CD14-positive monocyte (primary cell): ENCODE data around the gene NBAS. TPM values are rescaled to one million over a fixed set of nuclear protein-coding genes. Genes with fewer than 3 reads are reported as not detected.
A peak's percentile ranks its signal among the peaks of the same experiment; 100 is the strongest.

Experiments
- DNase-seq, 3 donors: peaks; one replicate each; pipeline ENCODE4 v3.0.0-alpha.2; 2011 to 2022
- H2AFZ ChIP-seq: 2 replicates; pipeline ENCODE4 v1.6.0; 2012; ENCODE audit warnings: mild to moderate bottlenecking, low read depth, low read length, inconsistent platforms; ENCODE audit not compliant: insufficient read depth, poor library complexity, severe bottlenecking
- H3K27ac ChIP-seq, 2 donors: 1 replicate in 1 of 2; 2 replicates in 1 of 2; pipeline ENCODE4 v1.5.1; 2012 to 2013; ENCODE audit warnings: low read length in 2 of 2, control low read depth in 1 of 2, inconsistent platforms in 1 of 2, low read depth in 1 of 2, mild to moderate bottlenecking in 1 of 2
- H3K27me3 ChIP-seq, 2 donors: one replicate each; pipeline versions ENCODE4 v1.6.0 to v1.6.1; 2011 to 2013; ENCODE audit warnings: low read length in 2 of 2; ENCODE audit not compliant: control insufficient read depth in 2 of 2, insufficient read depth in 2 of 2
- H3K36me3 ChIP-seq, 2 donors: replicated peaks in 1 of 2; 1 replicate in 1 of 2; 2 replicates in 1 of 2; pipeline versions ENCODE4 v1.5.1 to v1.6.1; 2012 to 2013; ENCODE audit warnings: low read length in 2 of 2, control low read depth in 1 of 2, inconsistent platforms in 1 of 2, mild to moderate bottlenecking in 1 of 2; ENCODE audit not compliant: insufficient read depth in 2 of 2, control insufficient read depth in 1 of 2
- H3K4me1 ChIP-seq, 2 donors: 1 replicate in 1 of 2; 2 replicates in 1 of 2; pipeline versions ENCODE4 v1.5.1 to v1.6.1; 2012 to 2013; ENCODE audit warnings: low read length in 2 of 2, control low read depth in 1 of 2, inconsistent platforms in 1 of 2, mild to moderate bottlenecking in 1 of 2, moderate library complexity in 1 of 2; ENCODE audit not compliant: insufficient read depth in 2 of 2, control insufficient read depth in 1 of 2
- H3K4me2 ChIP-seq: replicated peaks from 2 replicates; pipeline ENCODE3; 2012; ENCODE audit warnings: low read length, moderate library complexity, mild to moderate bottlenecking; ENCODE audit not compliant: poor library complexity, severe bottlenecking; ENCODE audit errors: extremely low read depth
- H3K4me3 ChIP-seq, 3 experiments: fragments of 200-600 bp in 1 of 3; sonication (generic) in 1 of 3; replicated peaks in 1 of 3; 1 replicate in 2 of 3; 2 replicates in 1 of 3; pipeline ENCODE4 v1.5.1; 2011 to 2013; ENCODE audit warnings: low read length in 3 of 3, mild to moderate bottlenecking in 3 of 3, control low read depth in 2 of 3, low read depth in 2 of 3, inconsistent platforms in 1 of 3, moderate library complexity in 1 of 3
- H3K79me2 ChIP-seq: 2 replicates; pipeline ENCODE4 v1.6.0; 2012; ENCODE audit warnings: mild to moderate bottlenecking, control low read depth, inconsistent platforms, low read length, moderate library complexity; ENCODE audit not compliant: insufficient read depth
- H3K9ac ChIP-seq: 2 replicates; pipeline ENCODE4 v1.6.0; 2017; ENCODE audit warnings: low read length, mild to moderate bottlenecking; ENCODE audit not compliant: insufficient read depth, poor library complexity, severe bottlenecking
- H3K9me3 ChIP-seq, 2 donors: replicated peaks in 1 of 2; 1 replicate in 1 of 2; 2 replicates in 1 of 2; pipeline versions ENCODE4 v1.5.1 to v1.6.1; 2012 to 2013; ENCODE audit warnings: low read length in 2 of 2, control low read depth in 1 of 2; ENCODE audit not compliant: control insufficient read depth in 1 of 2, insufficient read depth in 1 of 2
- H4K20me1 ChIP-seq: 2 replicates; pipeline ENCODE4 v1.6.0; 2012; ENCODE audit warnings: mild to moderate bottlenecking, low read length, control low read depth, moderate library complexity; ENCODE audit not compliant: insufficient read depth
- H3K27ac Mint-ChIP-seq, 7 donors: one replicate each; pipeline ENCODE4 v1.8.0; 2020; ENCODE audit warnings: mild to moderate bottlenecking in 7 of 7, mixed read lengths in 7 of 7, moderate library complexity in 6 of 7, inconsistent platforms in 2 of 7
- H3K27me3 Mint-ChIP-seq, 3 donors: one replicate each; pipeline ENCODE4 v1.8.0; 2021 to 2022; ENCODE audit warnings: low read depth in 3 of 3, mild to moderate bottlenecking in 3 of 3, mixed read lengths in 3 of 3, moderate library complexity in 3 of 3, inconsistent platforms in 1 of 3
- H3K36me3 Mint-ChIP-seq, 2 donors: one replicate each; pipeline ENCODE4 v1.8.0; 2020; ENCODE audit warnings: mixed read lengths in 2 of 2, inconsistent platforms in 1 of 2, mild to moderate bottlenecking in 1 of 2
- H3K4me1 Mint-ChIP-seq: one replicate; pipeline ENCODE4 v1.8.0; 2020; ENCODE audit warnings: mild to moderate bottlenecking, mixed read lengths
- H3K4me3 Mint-ChIP-seq, 2 donors: one replicate each; pipeline ENCODE4 v1.8.0; 2020; ENCODE audit warnings: mild to moderate bottlenecking in 2 of 2, mixed read lengths in 2 of 2, moderate library complexity in 1 of 2
- H3K9me3 Mint-ChIP-seq, 7 donors: one replicate each; pipeline ENCODE4 v1.8.0; 2020 to 2022; ENCODE audit warnings: mixed read lengths in 7 of 7, mild to moderate bottlenecking in 6 of 7, moderate library complexity in 6 of 7, inconsistent platforms in 2 of 7
- WGBS: methylation state at CpG from one replicate; pipeline ENCODE4 v1.1.5; 2013; ENCODE audit warnings: missing lambda C conversion rate; ENCODE audit not compliant: insufficient coverage; 5-methylcytosine and 5-hydroxymethylcytosine counted together
- intact Hi-C, 2 donors: fragments of 100-400 bp; cut with micrococcal nuclease; formaldehyde crosslinking; loops; one replicate each; pipeline versions ENCODE4 v1.15.0 to v1.15.1; 2023
- polyA plus RNA-seq, 3 donors: library from polyadenylated mRNA; depleted of rRNA in 1 of 3; unstranded in 2 of 3; stranded (reverse) in 1 of 3; fragments of 300-500 nt in 2 of 3; fragments of >200 nt in 1 of 3; fragmentation: Illumina TruSeq in 2 of 3; gene quantifications; 1 replicate in 2 of 3; 2 replicates in 1 of 3; pipeline ENCODE4 v1.2.3, GENCODE V29; 2012 to 2021
- TF ChIP-seq, protein P1 (sequence below): fragments of 200-600 bp; IDR thresholded peaks from one replicate; pipeline ENCODE4 v1.8.0; 2022; ENCODE audit warnings: antibody characterized with exemption, mild to moderate bottlenecking

Gene NBAS
- polyA plus RNA-seq, 3 donors, result 8.9 to 10.9 (median 8.9) TPM

DNA sequence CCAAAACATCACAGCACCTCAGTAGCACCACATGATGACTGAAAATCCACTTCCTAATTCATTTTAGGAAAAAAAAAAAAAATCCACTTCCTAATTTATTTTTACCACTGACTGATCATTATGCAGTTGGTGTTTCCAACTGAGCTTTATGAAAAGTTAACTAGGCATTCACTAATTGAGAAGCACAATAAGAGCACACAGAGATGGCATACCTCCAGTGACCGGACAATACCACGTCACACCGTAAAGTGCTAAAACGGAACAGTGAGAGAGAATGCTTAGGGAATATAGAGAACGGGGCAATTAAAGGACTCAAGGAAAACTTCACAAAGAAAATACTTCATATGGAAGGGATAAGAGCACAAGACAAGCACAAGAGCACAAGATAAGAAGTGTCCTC is 212.5 kb downstream of the NBAS start:
- H3K4me2 ChIP-seq, result no peak overlapping the region
- no peaks in the 10 kb centered on the region for H3K9me3 ChIP-seq
- H3K27me3 ChIP-seq, result no peaks in the 10 kb centered on the region
- no peak overlapping the region for H3K9ac ChIP-seq
- no peaks in the 10 kb centered on the region for H3K4me1 ChIP-seq
- Mint-ChIP-seq H3K4me1 (no peaks in the 10 kb centered on the region), H3K27ac (peak overlapping the region in 1 of 7 donors; percentile 25), H3K9me3 (peaks cover 0 to 12% (median 3%) of the 10 kb centered on the region in 7 donors), H3K27me3 (peaks cover 0 to 2% (median 2%) of the 10 kb centered on the region in 3 donors), H3K4me3 (no peak overlapping the region), H3K36me3 (peaks cover 61 to 65% of the 10 kb centered on the region in 2 donors)
- H2AFZ ChIP-seq, result no peak overlapping the region
- no peaks in the 10 kb centered on the region for H3K79me2 ChIP-seq
- H3K36me3 ChIP-seq, result peaks cover 2 to 40% of the 10 kb centered on the region in 2 donors
- intact Hi-C loops, result no loop called here
- no peaks in the 10 kb centered on the region for H4K20me1 ChIP-seq
- TF ChIP-seq, protein P1, sequence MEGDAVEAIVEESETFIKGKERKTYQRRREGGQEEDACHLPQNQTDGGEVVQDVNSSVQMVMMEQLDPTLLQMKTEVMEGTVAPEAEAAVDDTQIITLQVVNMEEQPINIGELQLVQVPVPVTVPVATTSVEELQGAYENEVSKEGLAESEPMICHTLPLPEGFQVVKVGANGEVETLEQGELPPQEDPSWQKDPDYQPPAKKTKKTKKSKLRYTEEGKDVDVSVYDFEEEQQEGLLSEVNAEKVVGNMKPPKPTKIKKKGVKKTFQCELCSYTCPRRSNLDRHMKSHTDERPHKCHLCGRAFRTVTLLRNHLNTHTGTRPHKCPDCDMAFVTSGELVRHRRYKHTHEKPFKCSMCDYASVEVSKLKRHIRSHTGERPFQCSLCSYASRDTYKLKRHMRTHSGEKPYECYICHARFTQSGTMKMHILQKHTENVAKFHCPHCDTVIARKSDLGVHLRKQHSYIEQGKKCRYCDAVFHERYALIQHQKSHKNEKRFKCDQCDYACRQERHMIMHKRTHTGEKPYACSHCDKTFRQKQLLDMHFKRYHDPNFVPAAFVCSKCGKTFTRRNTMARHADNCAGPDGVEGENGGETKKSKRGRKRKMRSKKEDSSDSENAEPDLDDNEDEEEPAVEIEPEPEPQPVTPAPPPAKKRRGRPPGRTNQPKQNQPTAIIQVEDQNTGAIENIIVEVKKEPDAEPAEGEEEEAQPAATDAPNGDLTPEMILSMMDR, result no peak
- no peak for DNase-seq
- H3K4me3 ChIP-seq, result no peak overlapping the region
- no CpG with 5 or more reads among the region's 5 CpGs for WGBS
- H3K27ac ChIP-seq, result no peak overlapping the region

DNA sequence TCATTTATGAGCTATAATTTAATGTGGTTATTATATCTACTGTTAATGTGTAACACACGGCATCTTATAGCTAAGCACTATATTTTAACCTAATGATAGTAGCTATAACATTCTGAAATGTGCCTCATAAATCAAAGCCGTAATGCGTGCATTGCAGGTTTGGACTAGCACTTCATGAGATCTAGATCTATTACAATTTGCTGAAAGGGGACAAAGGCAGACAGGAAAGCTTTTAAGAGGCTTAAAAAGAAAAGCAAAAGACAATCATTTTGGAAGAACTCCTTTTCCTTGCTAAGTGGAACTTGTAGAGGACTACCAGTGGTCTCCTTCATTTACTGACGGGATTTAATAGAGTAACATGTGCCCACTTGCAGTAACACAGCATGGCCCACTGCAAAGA is 213.1 kb downstream of the NBAS start:
- H3K27me3 ChIP-seq, result no peaks in the 10 kb centered on the region
- H4K20me1 ChIP-seq, result no peaks in the 10 kb centered on the region
- TF ChIP-seq, protein P1, result no peak
- no peak overlapping the region for H3K4me3 ChIP-seq
- H3K4me2 ChIP-seq, result no peak overlapping the region
- Mint-ChIP-seq H3K27ac (no peak overlapping the region), H3K4me1 (no peaks in the 10 kb centered on the region), H3K9me3 (peaks cover under 1 to 12% (median 3%) of the 10 kb centered on the region in 7 donors), H3K4me3 (no peak overlapping the region), H3K27me3 (peaks cover 0 to 2% (median 2%) of the 10 kb centered on the region in 3 donors), H3K36me3 (peaks cover 56 to 62% of the 10 kb centered on the region in 2 donors)
- H3K9me3 ChIP-seq, result no peaks in the 10 kb centered on the region
- DNase-seq, result no peak
- peaks cover 2 to 34% of the 10 kb centered on the region in 2 donors for H3K36me3 ChIP-seq
- no peak overlapping the region for H2AFZ ChIP-seq
- WGBS, result no CpG with 5 or more reads among the region's 4 CpGs
- H3K4me1 ChIP-seq, result no peaks in the 10 kb centered on the region
- intact Hi-C loops, result no loop called here
- H3K27ac ChIP-seq, result no peak overlapping the region
- no peaks in the 10 kb centered on the region for H3K79me2 ChIP-seq
- H3K9ac ChIP-seq, result no peak overlapping the region
